PC-3 (cell line): ENCODE results near the gene SNX8.

Experiments
- CTCF ChIP-seq: fragments of 300-600 bp; sonication (generic); conservative IDR thresholded peaks from 2 replicates; pipeline ENCODE4 v1.5.1; 2017; ENCODE audit warnings: antibody characterized with exemption, low read depth, mild to moderate bottlenecking, low read length
- EZH2 ChIP-seq: fragments of 300-600 bp; sonication (generic); IDR thresholded peaks from one replicate; pipeline ENCODE4 v1.6.1; 2017; ENCODE audit warnings: antibody characterized with exemption, mild to moderate bottlenecking, low read length; ENCODE audit not compliant: unreplicated experiment

GRCh38 chr7:2220954-2221353 is 93.3 kb downstream of the SNX8 start:
- TF ChIP-seq EZH2 (no peak), CTCF (no peak)
